Myometrial cell (primary cell): ENCODE data around the gene NMB. TPM values are rescaled to one million over a fixed set of nuclear protein-coding genes. Genes with fewer than 3 reads are reported as not detected.

Experiments used
- total RNA-seq: library from RNA; depleted of rRNA; stranded (reverse); fragments of >200 nt; gene quantifications from 2 replicates; pipeline ENCODE4 v1.2.3, GENCODE V29; 2015

Gene NMB, protein sequence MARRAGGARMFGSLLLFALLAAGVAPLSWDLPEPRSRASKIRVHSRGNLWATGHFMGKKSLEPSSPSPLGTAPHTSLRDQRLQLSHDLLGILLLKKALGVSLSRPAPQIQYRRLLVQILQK
- 6.9 and 14.9 TPM in 2 replicates for total RNA-seq

GRCh38 chr15:84658080-84658787, at the start of gene NMB:
TSS of gene NMB (minus strand) at chr15:84658199. CDS start at chr15:84658152, 47 bp downstream.

DNA sequence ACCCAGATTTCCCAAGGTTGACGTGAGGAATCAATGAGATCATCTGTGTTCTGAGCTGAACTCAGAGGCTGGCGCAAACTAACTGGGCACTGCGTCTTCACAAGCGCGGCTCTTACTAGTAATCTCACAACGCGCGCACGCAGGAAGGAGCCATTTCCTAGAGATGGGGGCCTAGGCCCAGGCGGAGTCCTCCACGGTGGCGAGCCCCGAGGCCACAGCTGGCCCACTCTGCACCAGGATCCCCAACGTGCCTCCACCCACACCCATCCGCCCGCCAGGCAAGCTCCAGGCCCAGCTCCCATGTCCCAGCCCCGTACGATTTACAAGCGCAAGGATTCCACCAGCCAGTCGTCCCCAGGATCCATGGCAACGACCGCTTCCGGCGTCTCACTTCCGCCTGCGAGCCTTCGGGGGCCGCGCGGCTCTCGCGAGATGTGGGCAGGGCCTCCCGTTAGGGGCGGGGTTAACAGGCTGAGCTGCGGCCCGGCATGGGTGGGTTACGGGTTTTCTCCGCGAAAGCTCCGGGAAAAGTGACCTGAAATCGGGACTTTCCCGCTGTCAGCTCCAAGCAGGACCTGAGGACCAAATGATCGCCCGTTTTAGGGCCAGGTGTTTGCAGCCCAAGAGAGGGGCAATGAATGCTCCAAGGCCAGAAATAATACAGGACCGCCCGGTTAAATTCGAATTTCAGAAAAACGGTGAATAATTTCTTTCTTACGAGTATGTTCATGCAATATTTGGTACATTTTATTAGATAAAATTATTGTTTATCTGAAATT, 3.9 kb downstream of the NMB start, which contains the start of gene WDR73:
WDR73 (minus strand) TSS at position 374 of the 779 bp plus-strand sequence; CDS start at position 365, 9 bp downstream.

Other genes starting within 250 kb of the NMB start
- gene ZSCAN2, start 57.2 kb downstream of the NMB start, total RNA-seq: 9.0 and 14.1 TPM in 2 replicates
- 8.6 and 16.8 TPM in 2 replicates for gene WDR73, start 3.9 kb downstream of the NMB start, total RNA-seq
- gene SEC11A, start 57.9 kb upstream of the NMB start, total RNA-seq: 244 and 247 TPM in 2 replicates
- gene ZNF592, start 90.4 kb upstream of the NMB start, total RNA-seq: 4.6 and 6.3 TPM in 2 replicates
- gene ALPK3, start 159.2 kb upstream of the NMB start, total RNA-seq: under 0.01 and 0.29 TPM in 2 replicates
- not detected in 2 replicates for gene SLC28A1, start 226.5 kb upstream of the NMB start, total RNA-seq